ENCODE measurements around the gene SERPINB6.

The SERPINB6 gene

GRCh38 chr6:2993755-2994317 lies 22.5 kb upstream of the SERPINB6 start:
- Histone ChIP-seq H3F3A (ENCODE audit: insufficient read depth, low read length) (no peaks in the 10 kb centered on the region), H3K36me3 (ENCODE audit: insufficient read depth, low read length) (no peaks in the 10 kb centered on the region; the same call in 1 of the 2 replicates), H3K9ac (ENCODE audit: low read length) (no peak overlapping the region), H3K9me3 (ENCODE audit: low read length) (no peaks in the 10 kb centered on the region), H3K4me3 (ENCODE audit: low read depth, low read length, poor library complexity, severe bottlenecking) (no peak overlapping the region), H4K20me1 (ENCODE audit: insufficient read depth, low read length) (no peaks in the 10 kb centered on the region), H2AFZ (ENCODE audit: low read length) (no peak overlapping the region), H3K4me2 (ENCODE audit: low read length) (no peak overlapping the region), H3K9me2 (ENCODE audit: low read depth, low read length) (no peaks in the 10 kb centered on the region), H3K27ac (ENCODE audit: low read depth, low read length, poor library complexity, severe bottlenecking) (no peak overlapping the region), H3K27me3 (ENCODE audit: insufficient read depth, low read length) (no peaks in the 10 kb centered on the region), H3K79me2 (ENCODE audit: insufficient read depth, low read length) (no peaks in the 10 kb centered on the region), H3K4me1 (ENCODE audit: insufficient read depth, low read length, severe bottlenecking) (peaks cover 24% of the 10 kb centered on the region)
- TF ChIP-seq CTCF (IDR thresholded peaks at IDR 0.05; ENCODE audit: low read length) (no peak), EZH2 (IDR thresholded peaks at IDR 0.05; ENCODE audit: borderline replicate concordance, low read length) (no peak)

GRCh38 chr6:2992330-2992979 lies 21.1 kb upstream of the SERPINB6 start:
- Histone ChIP-seq H3K9me2 (ENCODE audit: low read depth, low read length) (no peaks in the 10 kb centered on the region), H3K27ac (ENCODE audit: low read depth, low read length, poor library complexity, severe bottlenecking) (no peak overlapping the region), H3K36me3 (ENCODE audit: insufficient read depth, low read length) (no peaks in the 10 kb centered on the region; the same call in 1 of the 2 replicates), H3F3A (ENCODE audit: insufficient read depth, low read length) (no peaks in the 10 kb centered on the region), H3K27me3 (ENCODE audit: insufficient read depth, low read length) (no peaks in the 10 kb centered on the region), H3K79me2 (ENCODE audit: insufficient read depth, low read length) (no peaks in the 10 kb centered on the region), H3K4me2 (ENCODE audit: low read length) (no peak overlapping the region), H3K9ac (ENCODE audit: low read length) (no peak overlapping the region), H3K4me3 (ENCODE audit: low read depth, low read length, poor library complexity, severe bottlenecking) (no peak overlapping the region), H3K9me3 (ENCODE audit: low read length) (no peaks in the 10 kb centered on the region), H3K4me1 (ENCODE audit: insufficient read depth, low read length, severe bottlenecking) (peaks cover 24% of the 10 kb centered on the region), H2AFZ (ENCODE audit: low read length) (no peak overlapping the region), H4K20me1 (ENCODE audit: insufficient read depth, low read length) (no peaks in the 10 kb centered on the region)
- TF ChIP-seq EZH2 (IDR thresholded peaks at IDR 0.05; ENCODE audit: borderline replicate concordance, low read length), result no peak
- no peak for TF ChIP-seq CTCF (IDR thresholded peaks at IDR 0.05; ENCODE audit: low read length)

- Histone ChIP-seq H3K27me3 (ENCODE audit: insufficient read depth, low read length) (no peaks in the 10 kb centered on the region), H2AFZ (ENCODE audit: low read length) (peak overlapping the region; percentile 19; the same call in 1 of the 2 replicates), H3K79me2 (ENCODE audit: insufficient read depth, low read length) (no peaks in the 10 kb centered on the region), H3K9me2 (ENCODE audit: low read depth, low read length) (no peaks in the 10 kb centered on the region), H3K4me3 (ENCODE audit: low read depth, low read length, poor library complexity, severe bottlenecking) (peak overlapping the region; percentile 72), H3K9ac (ENCODE audit: low read length) (peak overlapping the region; percentile 64; the same call in 1 of the 2 replicates), H3K4me1 (ENCODE audit: insufficient read depth, low read length, severe bottlenecking) (peaks cover 18% of the 10 kb centered on the region), H3K27ac (ENCODE audit: low read depth, low read length, poor library complexity, severe bottlenecking) (no peak overlapping the region), H3K4me2 (ENCODE audit: low read length) (peak overlapping the region; percentile 75), H3F3A (ENCODE audit: insufficient read depth, low read length) (no peaks in the 10 kb centered on the region), H3K36me3 (ENCODE audit: insufficient read depth, low read length) (no peaks in the 10 kb centered on the region; the same call in 1 of the 2 replicates), H3K9me3 (ENCODE audit: low read length) (no peaks in the 10 kb centered on the region), H4K20me1 (ENCODE audit: insufficient read depth, low read length) (no peaks in the 10 kb centered on the region)
- no peak for TF ChIP-seq EZH2 (IDR thresholded peaks at IDR 0.05; ENCODE audit: borderline replicate concordance, low read length)
- TF ChIP-seq CTCF (IDR thresholded peaks at IDR 0.05; ENCODE audit: low read length), result no peak
Observed at GRCh38 chr6:2990932-2991506, 19.7 kb upstream of the SERPINB6 start.
